KMS-11 (cell line): ENCODE data around the gene LCN12.

Experiments
- H2AFZ ChIP-seq: fragments of 200-600 bp; sonication (generic); 2 replicates; pipeline ENCODE4 v1.6.1; 2016; ENCODE audit warnings: antibody characterized with exemption, mixed run types, low read depth
- H3K27ac ChIP-seq: fragments of 200-600 bp; sonication (generic); 2 replicates; pipeline ENCODE4 v1.6.1; 2016; ENCODE audit warnings: mild to moderate bottlenecking, mixed run types
- H3K27me3 ChIP-seq: fragments of 200-600 bp; sonication (generic); 2 replicates; pipeline ENCODE4 v1.6.1; 2017; ENCODE audit warnings: mild to moderate bottlenecking, low read depth, mixed run types, moderate library complexity; ENCODE audit not compliant: insufficient read depth
- H3K36me3 ChIP-seq: fragments of 200-600 bp; sonication (generic); 2 replicates; pipeline ENCODE4 v1.6.1; 2017; ENCODE audit warnings: mild to moderate bottlenecking, mixed run types; ENCODE audit not compliant: insufficient read depth
- H3K4me1 ChIP-seq: fragments of 200-600 bp; sonication (generic); 2 replicates; pipeline ENCODE4 v1.6.1; 2016; ENCODE audit warnings: mild to moderate bottlenecking, low read depth, mixed run types; ENCODE audit not compliant: poor library complexity, severe bottlenecking
- H3K4me2 ChIP-seq: fragments of 200-600 bp; sonication (generic); 2 replicates; pipeline ENCODE4 v1.7.0; 2016; ENCODE audit warnings: mild to moderate bottlenecking, mixed run types
- H3K4me3 ChIP-seq: fragments of 200-600 bp; sonication (generic); IDR thresholded peaks from 2 replicates; pipeline ENCODE4 v1.6.1; 2017; ENCODE audit warnings: low read depth, low read length, mixed read lengths; ENCODE audit not compliant: insufficient read depth
- H3K79me2 ChIP-seq: fragments of 200-600 bp; sonication (generic); 2 replicates; pipeline ENCODE4 v1.6.1; 2016; ENCODE audit warnings: low read depth, mixed run types; ENCODE audit not compliant: insufficient read depth
- H3K9ac ChIP-seq: fragments of 200-600 bp; sonication (generic); 2 replicates; pipeline ENCODE4 v1.6.1; 2016; ENCODE audit warnings: mild to moderate bottlenecking, mixed run types
- H4K20me1 ChIP-seq: fragments of 200-600 bp; sonication (generic); 2 replicates; pipeline ENCODE4 v1.6.1; 2016; ENCODE audit warnings: mild to moderate bottlenecking, mixed run types; ENCODE audit not compliant: insufficient read depth
- CTCF ChIP-seq: fragments of 200-600 bp; sonication (generic); conservative IDR thresholded peaks from 2 replicates; pipeline ENCODE4 v1.6.1; 2017; ENCODE audit warnings: low read depth, mild to moderate bottlenecking, antibody characterized with exemption, low read length, moderate library complexity, mixed read lengths

Gene LCN12

GRCh38 chr9:136935651-136936050 is 16.4 kb upstream of the LCN12 start:
- Histone ChIP-seq H3K79me2 (no peaks in the 10 kb centered on the region), H3K4me1 (peaks cover 4% of the 10 kb centered on the region), H3K36me3 (peaks cover 3% of the 10 kb centered on the region; the same call in 1 of the 2 replicates), H2AFZ (no peak overlapping the region), H3K27me3 (no peaks in the 10 kb centered on the region), H3K4me2 (no peak overlapping the region), H3K9ac (no peak overlapping the region), H3K27ac (no peak overlapping the region), H3K4me3 (no peak overlapping the region), H4K20me1 (no peaks in the 10 kb centered on the region)
- no peak for TF ChIP-seq CTCF

- H3K4me3 ChIP-seq: no peak overlapping the region
- no peak overlapping the region for H3K9ac ChIP-seq
- no peaks in the 10 kb centered on the region for H3K79me2 ChIP-seq
- no peak overlapping the region for H3K27ac ChIP-seq
- no peaks in the 10 kb centered on the region for H4K20me1 ChIP-seq
- TF ChIP-seq CTCF: no peak
- H3K4me1 ChIP-seq: peaks cover 4% of the 10 kb centered on the region
- peaks cover 6% of the 10 kb centered on the region; the same call in 1 of the 2 replicates for H3K36me3 ChIP-seq
- no peaks in the 10 kb centered on the region for H3K27me3 ChIP-seq
- no peak overlapping the region for H3K4me2 ChIP-seq
- H2AFZ ChIP-seq: no peak overlapping the region
Measured at GRCh38 chr9:136936645-136937170, 15.4 kb upstream of the LCN12 start.

GRCh38 chr9:136937186-136938001 is 14.7 kb upstream of the LCN12 start:
- Histone ChIP-seq H3K4me1 (no peaks in the 10 kb centered on the region), H3K36me3 (peaks cover 3% of the 10 kb centered on the region; the same call in 1 of the 2 replicates), H3K4me3 (no peak overlapping the region), H3K4me2 (no peak overlapping the region), H3K27ac (no peak overlapping the region), H3K9ac (no peak overlapping the region), H3K79me2 (peaks cover 2% of the 10 kb centered on the region; the same call in 1 of the 2 replicates), H2AFZ (no peak overlapping the region), H4K20me1 (no peaks in the 10 kb centered on the region), H3K27me3 (no peaks in the 10 kb centered on the region)
- no peak for TF ChIP-seq CTCF

- no peak overlapping the region for H3K4me2 ChIP-seq
- H3K27me3 ChIP-seq: no peaks in the 10 kb centered on the region
- H3K4me3 ChIP-seq: no peak overlapping the region
- no peak overlapping the region for H3K27ac ChIP-seq
- peaks cover 18% of the 10 kb centered on the region; the same call in 1 of the 2 replicates for H3K79me2 ChIP-seq
- no peaks in the 10 kb centered on the region for H4K20me1 ChIP-seq
- no peaks in the 10 kb centered on the region for H3K4me1 ChIP-seq
- H2AFZ ChIP-seq: no peak overlapping the region
- no peak for TF ChIP-seq CTCF
- no peak overlapping the region for H3K9ac ChIP-seq
- H3K36me3 ChIP-seq: peaks cover 3% of the 10 kb centered on the region; the same call in 1 of the 2 replicates
Measured at GRCh38 chr9:136939431-136939995, 12.6 kb upstream of the LCN12 start.
